Activated CD4-positive, alpha-beta memory T cell treated with anti-CD3 and anti-CD28 coated beads, Interleukin-2, amount 10 ng/mL, durations not matched to agents 7 days and 5 days (primary cell): ENCODE results near the gene NBPF15. TPM values are rescaled to one million over a fixed set of nuclear protein-coding genes. Genes with fewer than 3 reads are reported as not detected.
A peak's percentile ranks its signal among the peaks of the same experiment; 100 is the strongest.
"Not testable (repeated sequence)": the region's sequence is repeated elsewhere in the genome, so short reads cannot be mapped to it uniquely, and the experiment has no call there.

Experiments used
- CTCF ChIA-PET: fragments of 350-600 bp; sonication (Branson Sonifier 250); formaldehyde crosslinking; loops from one replicate; lab custom pipeline; 2021; ENCODE audit warnings: antibody characterized with exemption, inconsistent platforms; lab: Charles Lee
- POLR2A ChIA-PET: fragments of 350-600 bp; sonication (Branson Sonifier 250); formaldehyde crosslinking; loops from one replicate; lab custom pipeline; 2021; ENCODE audit warnings: antibody characterized with exemption; lab: Charles Lee
- DNase-seq: peaks from one replicate; pipeline ENCODE4 v3.0.0-alpha.2; 2020
- H3K27ac Mint-ChIP-seq: one replicate; pipeline ENCODE4 v1.8.0; 2021; ENCODE audit warnings: mild to moderate bottlenecking, mixed read lengths
- H3K27me3 Mint-ChIP-seq: one replicate; pipeline ENCODE4 v1.8.0; 2021; ENCODE audit warnings: mixed read lengths
- H3K36me3 Mint-ChIP-seq: one replicate; pipeline ENCODE4 v1.8.0; 2021; ENCODE audit warnings: low read depth, mixed read lengths
- H3K4me1 Mint-ChIP-seq: one replicate; pipeline ENCODE4 v1.8.0; 2021; ENCODE audit warnings: mixed read lengths
- H3K4me3 Mint-ChIP-seq: one replicate; pipeline ENCODE4 v1.8.0; 2021; ENCODE audit warnings: mild to moderate bottlenecking, mixed read lengths
- H3K9me3 Mint-ChIP-seq: one replicate; pipeline ENCODE4 v1.8.0; 2021; ENCODE audit warnings: mixed read lengths
- total RNA-seq, 2 experiments: library from RNA; stranded (reverse); gene quantifications; one replicate each; pipeline ENCODE4 v1.2.3, GENCODE V29; 2021

Gene NBPF15
- total RNA-seq: 10 to 100 TPM; 81.0 to 90.5 TPM

- CTCF ChIA-PET, H3K9me3 Mint-ChIP-seq, H3K4me1 Mint-ChIP-seq, H3K36me3 Mint-ChIP-seq, H3K27me3 Mint-ChIP-seq, POLR2A ChIA-PET: not testable (repeated sequence)
- peak within 1 kb of the TSS; percentile 98 for H3K4me3 Mint-ChIP-seq
- peak within 1 kb of the TSS; percentile 89 for H3K27ac Mint-ChIP-seq
- DNase-seq: peak; percentile 77
These were observed at the start of gene NBPF15 for GRCh38 chr1:144461136-144461759. Gene NBPF15 (minus strand): TSS chr1:144461669. CDS start chr1:144440003, 21,666 bp downstream.

- H3K27me3 Mint-ChIP-seq, H3K4me3 Mint-ChIP-seq, DNase-seq, H3K27ac Mint-ChIP-seq, H3K4me1 Mint-ChIP-seq, POLR2A ChIA-PET, H3K36me3 Mint-ChIP-seq, CTCF ChIA-PET, H3K9me3 Mint-ChIP-seq: not testable (repeated sequence)
These were observed 35.0 kb upstream of the NBPF15 start for GRCh38 chr1:144496429-144496828.

- H3K36me3 Mint-ChIP-seq, POLR2A ChIA-PET, DNase-seq, H3K4me3 Mint-ChIP-seq, CTCF ChIA-PET, H3K9me3 Mint-ChIP-seq, H3K27ac Mint-ChIP-seq, H3K4me1 Mint-ChIP-seq, H3K27me3 Mint-ChIP-seq: not testable (repeated sequence)
These were observed 32.7 kb upstream of the NBPF15 start for GRCh38 chr1:144494130-144494529.

- H3K9me3 Mint-ChIP-seq, CTCF ChIA-PET, POLR2A ChIA-PET, H3K27me3 Mint-ChIP-seq, H3K4me1 Mint-ChIP-seq, H3K27ac Mint-ChIP-seq, H3K36me3 Mint-ChIP-seq: not testable (repeated sequence)
- DNase-seq: peak; percentile 30
- H3K4me3 Mint-ChIP-seq: peak overlapping the region; percentile 49
These were observed 28.9 kb upstream of the NBPF15 start for GRCh38 chr1:144490394-144490793.

GRCh38 chr1:144487002-144487401 is 25.5 kb upstream of the NBPF15 start:
- H3K4me1 Mint-ChIP-seq, H3K27ac Mint-ChIP-seq, CTCF ChIA-PET, H3K4me3 Mint-ChIP-seq, H3K9me3 Mint-ChIP-seq, DNase-seq, POLR2A ChIA-PET, H3K36me3 Mint-ChIP-seq, H3K27me3 Mint-ChIP-seq: not testable (repeated sequence)

- H3K27me3 Mint-ChIP-seq, CTCF ChIA-PET, H3K27ac Mint-ChIP-seq, POLR2A ChIA-PET, H3K36me3 Mint-ChIP-seq, H3K4me3 Mint-ChIP-seq, DNase-seq, H3K4me1 Mint-ChIP-seq, H3K9me3 Mint-ChIP-seq: not testable (repeated sequence)
These were observed 23.9 kb upstream of the NBPF15 start for GRCh38 chr1:144485048-144485993.

GRCh38 chr1:144473897-144474296 is 12.4 kb upstream of the NBPF15 start:
- H3K36me3 Mint-ChIP-seq, H3K9me3 Mint-ChIP-seq, CTCF ChIA-PET, DNase-seq, H3K27me3 Mint-ChIP-seq, POLR2A ChIA-PET, H3K4me3 Mint-ChIP-seq, H3K27ac Mint-ChIP-seq, H3K4me1 Mint-ChIP-seq: not testable (repeated sequence)

GRCh38 chr1:144471434-144471833 is 10.0 kb upstream of the NBPF15 start:
- H3K27ac Mint-ChIP-seq, POLR2A ChIA-PET, H3K27me3 Mint-ChIP-seq, CTCF ChIA-PET, H3K36me3 Mint-ChIP-seq, H3K9me3 Mint-ChIP-seq, H3K4me3 Mint-ChIP-seq, H3K4me1 Mint-ChIP-seq, DNase-seq: not testable (repeated sequence)

GRCh38 chr1:144461778-144462177 is 309 bp upstream of the NBPF15 start:
- H3K9me3 Mint-ChIP-seq, H3K27ac Mint-ChIP-seq, H3K36me3 Mint-ChIP-seq, H3K27me3 Mint-ChIP-seq, H3K4me1 Mint-ChIP-seq, CTCF ChIA-PET, DNase-seq, H3K4me3 Mint-ChIP-seq, POLR2A ChIA-PET: not testable (repeated sequence)

- peak overlapping the region; percentile 64 for H3K27ac Mint-ChIP-seq
These were observed 783 bp downstream of the NBPF15 start for GRCh38 chr1:144460686-144461085.

GRCh38 chr1:144442402-144442801 is 19.1 kb downstream of the NBPF15 start:
- POLR2A ChIA-PET, H3K27me3 Mint-ChIP-seq, H3K27ac Mint-ChIP-seq, H3K4me1 Mint-ChIP-seq, H3K36me3 Mint-ChIP-seq, DNase-seq, CTCF ChIA-PET, H3K4me3 Mint-ChIP-seq, H3K9me3 Mint-ChIP-seq: not testable (repeated sequence)

More at GRCh38 chr1:144460686-144461085, 783 bp downstream of the NBPF15 start:
- H3K27me3 Mint-ChIP-seq, POLR2A ChIA-PET, H3K9me3 Mint-ChIP-seq, H3K4me1 Mint-ChIP-seq, H3K36me3 Mint-ChIP-seq, CTCF ChIA-PET: not testable (repeated sequence)
- peak overlapping the region; percentile 98 for H3K4me3 Mint-ChIP-seq
- peak; percentile 56 for DNase-seq

- H3K27ac Mint-ChIP-seq, H3K36me3 Mint-ChIP-seq, POLR2A ChIA-PET, CTCF ChIA-PET, H3K27me3 Mint-ChIP-seq, H3K4me1 Mint-ChIP-seq, DNase-seq, H3K4me3 Mint-ChIP-seq, H3K9me3 Mint-ChIP-seq: not testable (repeated sequence)
These were observed 21.7 kb downstream of the NBPF15 start for GRCh38 chr1:144439737-144440136.

- Mint-ChIP-seq H3K27ac (peak overlapping the region; percentile 77), H3K4me3 (peak overlapping the region; percentile 87), H3K36me3 (peaks cover 15% of the 10 kb centered on the region)
- H3K9me3 Mint-ChIP-seq, H3K27me3 Mint-ChIP-seq, H3K4me1 Mint-ChIP-seq, CTCF ChIA-PET, POLR2A ChIA-PET: not testable (repeated sequence)
- peak; percentile 73 for DNase-seq
These were observed 42.4 kb downstream of the NBPF15 start for GRCh38 chr1:144418891-144419694.
